GM18499 (cell line): ENCODE results near the gene SIVA1.

Experiments used
- ATAC-seq: cut with Tn5 transposase; IDR thresholded peaks from one replicate; pipeline ENCODE4 v1.9.1; 2021; ENCODE audit warnings: moderate number of reproducible peaks; ENCODE audit not compliant: insufficient read depth, unreplicated experiment

The SIVA1 gene

GRCh38 chr14:104769324-104770071 lies 16.6 kb downstream of the SIVA1 start:
- ATAC-seq = no peak

GRCh38 chr14:104770072-104770579 lies 17.2 kb downstream of the SIVA1 start:
- ATAC-seq = no peak

- no peak for ATAC-seq
Measured at GRCh38 chr14:104770851-104771272, 17.9 kb downstream of the SIVA1 start.

GRCh38 chr14:104771374-104771773 lies 18.4 kb downstream of the SIVA1 start:
- ATAC-seq = no peak

GRCh38 chr14:104771918-104772706 lies 19.2 kb downstream of the SIVA1 start:
- ATAC-seq = no peak

- no peak for ATAC-seq
Measured at GRCh38 chr14:104772707-104773504, 20.0 kb downstream of the SIVA1 start.

- ATAC-seq = no peak
Measured at GRCh38 chr14:104773505-104774452, 20.8 kb downstream of the SIVA1 start.

GRCh38 chr14:104774453-104775072 lies 21.6 kb downstream of the SIVA1 start:
- ATAC-seq = no peak

- ATAC-seq = no peak
Measured at GRCh38 chr14:104775073-104775489, 22.1 kb downstream of the SIVA1 start.

GRCh38 chr14:104776481-104776880 lies 23.5 kb downstream of the SIVA1 start:
- no peak for ATAC-seq

- ATAC-seq = no peak
Measured at GRCh38 chr14:104776961-104777807, 24.2 kb downstream of the SIVA1 start.

- no peak for ATAC-seq
Measured at GRCh38 chr14:104777808-104778249, 24.9 kb downstream of the SIVA1 start.

- ATAC-seq = no peak
Measured at GRCh38 chr14:104778694-104779331, 25.9 kb downstream of the SIVA1 start.

GRCh38 chr14:104779776-104780512 lies 27.0 kb downstream of the SIVA1 start:
- no peak for ATAC-seq

GRCh38 chr14:104780513-104781030 lies 27.6 kb downstream of the SIVA1 start:
- ATAC-seq = no peak

- ATAC-seq = no peak
Measured at GRCh38 chr14:104781271-104782077, 28.5 kb downstream of the SIVA1 start.
